Keratinocyte (primary cell): Measurements from ENCODE around the gene ZNF17.

Experiments used
- EZH2 ChIP-seq: IDR thresholded peaks from one replicate; pipeline ENCODE4 v1.6.1; 2012; ENCODE audit warnings: inconsistent platforms, mild to moderate bottlenecking, low read length, moderate library complexity
- TF ChIP-seq, protein P1 (sequence below), 3 experiments: IDR thresholded peaks in 1 of 3; conservative IDR thresholded peaks in 1 of 3; optimal IDR thresholded peaks in 1 of 3; 2 replicates in 2 of 3; 3 replicates in 1 of 3; pipeline versions ENCODE3 to v1.5.1; 2011; ENCODE audit warnings: low read length in 3 of 3, mild to moderate bottlenecking in 3 of 3, moderate library complexity in 2 of 3, control low read depth in 1 of 3, inconsistent platforms in 1 of 3; ENCODE audit not compliant: insufficient read depth in 2 of 3; ENCODE audit errors: extremely low read depth in 1 of 3

DNA sequence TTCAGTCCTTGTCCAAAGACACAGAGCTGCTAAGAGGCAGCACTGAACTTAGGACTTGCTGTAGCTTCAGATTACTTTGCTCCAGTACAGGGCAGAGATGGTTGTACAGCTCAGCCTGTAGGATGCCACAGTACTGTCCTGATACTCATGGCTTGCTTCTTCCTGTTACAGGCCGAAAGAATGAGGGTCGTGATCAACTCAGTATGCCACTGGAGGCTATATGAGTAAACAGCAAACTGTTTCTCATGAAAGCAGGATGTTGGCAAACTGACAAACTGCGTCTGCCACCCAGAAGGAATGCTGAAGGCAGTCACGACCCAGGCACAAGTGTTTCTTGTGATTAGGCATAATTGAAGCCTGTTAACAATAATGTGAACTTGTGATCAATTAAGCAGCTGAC lies 27.0 kb downstream of the ZNF17 start:
- TF ChIP-seq, protein P1, sequence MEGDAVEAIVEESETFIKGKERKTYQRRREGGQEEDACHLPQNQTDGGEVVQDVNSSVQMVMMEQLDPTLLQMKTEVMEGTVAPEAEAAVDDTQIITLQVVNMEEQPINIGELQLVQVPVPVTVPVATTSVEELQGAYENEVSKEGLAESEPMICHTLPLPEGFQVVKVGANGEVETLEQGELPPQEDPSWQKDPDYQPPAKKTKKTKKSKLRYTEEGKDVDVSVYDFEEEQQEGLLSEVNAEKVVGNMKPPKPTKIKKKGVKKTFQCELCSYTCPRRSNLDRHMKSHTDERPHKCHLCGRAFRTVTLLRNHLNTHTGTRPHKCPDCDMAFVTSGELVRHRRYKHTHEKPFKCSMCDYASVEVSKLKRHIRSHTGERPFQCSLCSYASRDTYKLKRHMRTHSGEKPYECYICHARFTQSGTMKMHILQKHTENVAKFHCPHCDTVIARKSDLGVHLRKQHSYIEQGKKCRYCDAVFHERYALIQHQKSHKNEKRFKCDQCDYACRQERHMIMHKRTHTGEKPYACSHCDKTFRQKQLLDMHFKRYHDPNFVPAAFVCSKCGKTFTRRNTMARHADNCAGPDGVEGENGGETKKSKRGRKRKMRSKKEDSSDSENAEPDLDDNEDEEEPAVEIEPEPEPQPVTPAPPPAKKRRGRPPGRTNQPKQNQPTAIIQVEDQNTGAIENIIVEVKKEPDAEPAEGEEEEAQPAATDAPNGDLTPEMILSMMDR (optimal IDR thresholded peaks at IDR 0.05 in 1 of 3, IDR thresholded peaks at IDR 0.05 in 1 of 3, conservative IDR thresholded peaks at IDR 0.05 in 1 of 3; ENCODE audit: extremely low read depth in 1 of 3, insufficient read depth in 2 of 3, low read length in 3 of 3): no peak
- no peak for TF ChIP-seq EZH2
